ENCODE results near the gene PPP4R2.

- TF ChIP-seq CTCF (conservative IDR thresholded peaks at IDR 0.05; ENCODE audit: low read depth, low read length) (no peak), EZH2 (IDR thresholded peaks at IDR 0.05; ENCODE audit: low read length, unreplicated experiment) (no peak)
Measured at GRCh38 chr3:73028803-73029202, 32.2 kb downstream of the PPP4R2 start.

Measured in PC-3 (cell line).